Fibroblast of villous mesenchyme (primary cell): ENCODE data around the gene HAPLN2. TPM values are rescaled to one million over a fixed set of nuclear protein-coding genes. Genes with fewer than 3 reads are reported as not detected.

Experiments
- DNase-seq: peaks from one replicate; pipeline ENCODE4 v3.0.0-alpha.2; 2010; ENCODE audit warnings: low read depth
- H3K4me3 ChIP-seq: 2 replicates; pipeline ENCODE4 v1.5.1; 2011; ENCODE audit warnings: low read depth, mild to moderate bottlenecking, low read length
- total RNA-seq: library from RNA; depleted of rRNA; stranded (reverse); fragments of >200 nt; gene quantifications from 2 replicates; pipeline ENCODE4 v1.2.3, GENCODE V29; 2012
- TF ChIP-seq, protein P1 (sequence below): IDR thresholded peaks from 2 replicates; pipeline ENCODE4 v1.5.1; 2012; ENCODE audit warnings: low read depth, mild to moderate bottlenecking, low read length; ENCODE audit not compliant: insufficient read depth

Gene HAPLN2
- total RNA-seq, 1 donor, result not detected

- H3K4me3 ChIP-seq, result no peak overlapping the region
- no peak for DNase-seq
- TF ChIP-seq, protein P1, sequence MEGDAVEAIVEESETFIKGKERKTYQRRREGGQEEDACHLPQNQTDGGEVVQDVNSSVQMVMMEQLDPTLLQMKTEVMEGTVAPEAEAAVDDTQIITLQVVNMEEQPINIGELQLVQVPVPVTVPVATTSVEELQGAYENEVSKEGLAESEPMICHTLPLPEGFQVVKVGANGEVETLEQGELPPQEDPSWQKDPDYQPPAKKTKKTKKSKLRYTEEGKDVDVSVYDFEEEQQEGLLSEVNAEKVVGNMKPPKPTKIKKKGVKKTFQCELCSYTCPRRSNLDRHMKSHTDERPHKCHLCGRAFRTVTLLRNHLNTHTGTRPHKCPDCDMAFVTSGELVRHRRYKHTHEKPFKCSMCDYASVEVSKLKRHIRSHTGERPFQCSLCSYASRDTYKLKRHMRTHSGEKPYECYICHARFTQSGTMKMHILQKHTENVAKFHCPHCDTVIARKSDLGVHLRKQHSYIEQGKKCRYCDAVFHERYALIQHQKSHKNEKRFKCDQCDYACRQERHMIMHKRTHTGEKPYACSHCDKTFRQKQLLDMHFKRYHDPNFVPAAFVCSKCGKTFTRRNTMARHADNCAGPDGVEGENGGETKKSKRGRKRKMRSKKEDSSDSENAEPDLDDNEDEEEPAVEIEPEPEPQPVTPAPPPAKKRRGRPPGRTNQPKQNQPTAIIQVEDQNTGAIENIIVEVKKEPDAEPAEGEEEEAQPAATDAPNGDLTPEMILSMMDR, result no peak
These were observed 21.1 kb upstream of the HAPLN2 start for GRCh38 chr1:156598125-156598524.

- TF ChIP-seq, protein P1, result no peak
- no peak for DNase-seq
These were observed 20.3 kb upstream of the HAPLN2 start for GRCh38 chr1:156598731-156599432.

DNA sequence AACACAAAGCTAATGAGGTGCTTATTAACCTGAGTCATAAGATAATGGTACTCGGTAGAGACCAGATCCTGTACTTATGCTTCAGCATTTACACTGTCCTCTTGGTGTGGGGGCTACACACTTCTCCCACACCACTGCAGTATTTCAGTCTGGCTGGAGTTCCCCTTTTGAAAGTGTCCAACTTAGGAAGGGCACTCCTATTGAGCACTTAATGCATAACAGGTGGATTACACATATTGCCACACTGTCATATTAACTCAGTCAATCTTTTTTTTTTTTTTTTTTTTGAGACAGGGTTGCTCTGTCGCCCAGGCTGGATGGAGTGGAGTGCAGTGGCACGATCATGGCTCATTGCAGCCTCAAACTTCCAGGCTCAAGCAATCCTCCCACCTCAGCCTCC is 19.4 kb upstream of the HAPLN2 start:
- DNase-seq, result no peak
- H3K4me3 ChIP-seq, result no peak overlapping the region
- TF ChIP-seq, protein P1, result no peak

More at GRCh38 chr1:156598731-156599432, 20.3 kb upstream of the HAPLN2 start:
- H3K4me3 ChIP-seq, result no peak overlapping the region

DNA sequence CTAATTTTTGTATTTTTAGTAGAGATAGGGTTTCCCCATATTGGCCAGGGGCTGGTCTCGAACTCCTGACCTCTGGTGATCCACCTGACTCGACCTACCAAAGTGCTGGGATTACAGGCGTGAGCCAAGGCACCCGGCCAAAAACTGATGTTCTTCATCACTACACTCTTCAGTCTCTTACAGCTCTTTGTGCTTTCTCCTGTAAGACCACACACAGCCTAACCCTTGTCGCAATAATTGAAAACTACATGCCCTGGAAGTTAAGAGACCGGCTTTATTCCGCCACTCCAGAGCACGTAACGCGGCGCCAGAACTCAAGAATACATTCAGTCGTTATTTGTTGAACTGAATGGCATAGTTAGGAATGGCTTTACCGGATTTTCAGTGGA is 18.5 kb upstream of the HAPLN2 start:
- peak; percentile 15 for DNase-seq
- peak overlapping the region; percentile 77 for H3K4me3 ChIP-seq
- TF ChIP-seq, protein P1, result no peak

DNA sequence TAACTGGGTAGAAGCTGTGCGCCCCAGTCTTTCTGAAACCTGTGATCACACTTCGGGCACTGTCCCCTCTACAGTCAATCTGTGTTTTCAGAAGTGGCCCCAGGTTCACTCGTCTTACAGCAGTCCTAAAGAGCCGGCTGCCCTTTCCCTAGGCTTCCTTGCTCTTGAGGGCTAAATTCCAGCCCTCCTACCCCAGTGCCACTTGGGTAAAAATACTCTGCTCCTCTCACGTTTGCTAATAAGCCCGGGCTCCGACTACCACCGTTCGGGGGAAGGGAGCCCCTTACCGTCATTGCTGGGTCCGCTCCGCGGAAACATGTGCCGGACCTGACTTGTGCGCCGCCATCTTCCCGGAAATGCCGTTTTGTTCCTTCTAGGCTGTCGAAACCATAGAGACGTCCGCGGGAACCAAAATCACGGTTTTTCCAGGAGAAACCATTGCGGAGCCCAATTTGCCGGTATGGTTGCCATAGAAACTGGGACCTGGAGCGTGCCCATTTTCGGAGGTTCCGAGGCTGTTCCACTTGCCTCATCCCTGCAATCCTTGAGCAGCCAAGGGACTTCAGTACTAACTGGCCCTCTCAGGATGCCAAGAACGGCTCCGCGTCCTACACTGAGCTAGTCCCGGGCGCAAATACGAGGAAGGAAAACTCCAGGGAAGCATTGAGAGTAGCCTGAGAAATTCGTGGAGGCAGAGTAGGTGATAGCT is 17.9 kb upstream of the HAPLN2 start, which contains the start of gene GPATCH4:
GPATCH4 (minus strand) TSS at position 358 of the 709 bp plus-strand sequence.
- TF ChIP-seq, protein P1, result no peak
- peak within 1 kb of the TSS; percentile 77 for H3K4me3 ChIP-seq
- peak; percentile 90 for DNase-seq

- TF ChIP-seq, protein P1, result no peak
- H3K4me3 ChIP-seq, result peak overlapping the region; percentile 77
- no peak for DNase-seq
These were observed 17.3 kb upstream of the HAPLN2 start for GRCh38 chr1:156601892-156602291.
